HCT116 (cell line): ENCODE measurements around the gene SEPTIN8.

Experiments used
- EZH2phosphoT487 ChIP-seq: fragments of 200-600 bp; IDR thresholded peaks from 2 replicates; pipeline ENCODE4 v1.6.1; 2018; ENCODE audit warnings: antibody characterized with exemption, borderline replicate concordance
- POLR2A ChIP-seq: IDR thresholded peaks from 2 replicates; pipeline ENCODE4 v1.7.0; 2011; ENCODE audit warnings: borderline replicate concordance; ENCODE audit not compliant: insufficient read depth, insufficient read length; ENCODE audit errors: extremely low read depth
- POLR2AphosphoS5 ChIP-seq: IDR thresholded peaks from 2 replicates; pipeline ENCODE4 v1.6.1; 2011; ENCODE audit warnings: mild to moderate bottlenecking, low read depth, low read length, moderate library complexity
- RAD21 ChIP-seq: IDR thresholded peaks from 2 replicates; pipeline ENCODE4 v1.6.1; 2012; ENCODE audit warnings: low read depth, mild to moderate bottlenecking
- SIN3A ChIP-seq: IDR thresholded peaks from 2 replicates; pipeline ENCODE4 v1.6.1; 2012; ENCODE audit warnings: low read depth
- SP1 ChIP-seq: IDR thresholded peaks from 2 replicates; pipeline ENCODE4 v1.6.1; 2012; ENCODE audit warnings: low read depth
- ZFX ChIP-seq: fragments of 450-650 bp; IDR thresholded peaks from 2 replicates; pipeline ENCODE4 v1.6.1; 2017
- ZNF274 ChIP-seq: fragments of 200-500 bp; sonication (Bioruptor generic); IDR thresholded peaks from 2 replicates; pipeline ENCODE4 v1.6.1; 2014; ENCODE audit warnings: mild to moderate bottlenecking, low read depth, low read length, inconsistent platforms
- TF ChIP-seq, protein P1 (sequence below), 3 experiments: fragments of 200-600 bp in 1 of 3; sonication (generic) in 1 of 3; IDR thresholded peaks in 2 of 3; conservative IDR thresholded peaks in 1 of 3; 2 replicates each; pipeline ENCODE4 v1.5.1; 2012 to 2017; ENCODE audit warnings: low read depth in 2 of 3, low read length in 2 of 3, antibody characterized with exemption in 1 of 3, borderline replicate concordance in 1 of 3, control low read depth in 1 of 3, mild to moderate bottlenecking in 1 of 3, mixed read lengths in 1 of 3, mixed run types in 1 of 3, moderate library complexity in 1 of 3; ENCODE audit not compliant: insufficient read depth in 1 of 3
- TF ChIP-seq, protein P2 (sequence below): IDR thresholded peaks from 2 replicates; pipeline ENCODE4 v1.6.1; 2012

DNA sequence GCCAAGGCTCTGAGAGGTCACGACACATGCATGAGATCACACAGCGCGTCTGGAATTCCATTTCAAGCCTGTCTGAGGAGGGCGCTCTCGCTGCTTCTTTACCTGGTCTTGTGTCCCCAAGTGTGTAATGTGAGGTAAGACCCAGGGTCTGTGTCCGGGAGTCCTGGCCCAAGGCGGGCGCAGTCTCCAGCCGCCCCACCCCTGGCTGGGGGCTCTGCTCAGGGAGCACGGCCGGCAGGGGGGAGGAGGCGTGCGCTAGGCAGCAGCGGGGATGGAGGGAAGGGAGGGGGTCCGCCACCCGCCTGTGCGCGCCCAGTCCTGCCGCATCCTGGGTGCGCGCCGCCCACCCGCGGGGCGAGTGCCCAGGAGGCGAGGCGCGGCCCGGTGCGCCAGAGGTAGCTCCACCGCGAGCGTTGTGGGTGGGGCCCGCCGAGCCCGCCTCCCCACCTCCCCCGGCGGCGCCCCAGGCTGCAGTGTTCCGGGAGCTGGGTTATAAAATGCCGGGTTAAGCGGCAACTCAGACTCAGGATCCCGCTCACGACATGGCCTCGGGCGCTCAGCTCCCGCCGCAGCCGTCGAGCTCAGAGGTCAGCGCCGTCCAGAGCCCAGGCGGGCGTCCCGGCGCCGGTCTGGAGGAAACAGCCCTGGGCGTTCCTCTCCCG lies 30.0 kb downstream of the SEPTIN8 start, which contains the start of gene CCNI2:
- TF ChIP-seq, protein P1, sequence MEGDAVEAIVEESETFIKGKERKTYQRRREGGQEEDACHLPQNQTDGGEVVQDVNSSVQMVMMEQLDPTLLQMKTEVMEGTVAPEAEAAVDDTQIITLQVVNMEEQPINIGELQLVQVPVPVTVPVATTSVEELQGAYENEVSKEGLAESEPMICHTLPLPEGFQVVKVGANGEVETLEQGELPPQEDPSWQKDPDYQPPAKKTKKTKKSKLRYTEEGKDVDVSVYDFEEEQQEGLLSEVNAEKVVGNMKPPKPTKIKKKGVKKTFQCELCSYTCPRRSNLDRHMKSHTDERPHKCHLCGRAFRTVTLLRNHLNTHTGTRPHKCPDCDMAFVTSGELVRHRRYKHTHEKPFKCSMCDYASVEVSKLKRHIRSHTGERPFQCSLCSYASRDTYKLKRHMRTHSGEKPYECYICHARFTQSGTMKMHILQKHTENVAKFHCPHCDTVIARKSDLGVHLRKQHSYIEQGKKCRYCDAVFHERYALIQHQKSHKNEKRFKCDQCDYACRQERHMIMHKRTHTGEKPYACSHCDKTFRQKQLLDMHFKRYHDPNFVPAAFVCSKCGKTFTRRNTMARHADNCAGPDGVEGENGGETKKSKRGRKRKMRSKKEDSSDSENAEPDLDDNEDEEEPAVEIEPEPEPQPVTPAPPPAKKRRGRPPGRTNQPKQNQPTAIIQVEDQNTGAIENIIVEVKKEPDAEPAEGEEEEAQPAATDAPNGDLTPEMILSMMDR (IDR thresholded peaks at IDR 0.05 in 2 of 3, conservative IDR thresholded peaks at IDR 0.05 in 1 of 3; ENCODE audit: borderline replicate concordance in 1 of 3, insufficient read depth in 1 of 3, low read depth in 2 of 3, low read length in 2 of 3) = peak; percentile 40 to 60 (median 53); a peak in 5 of 6 replicates
- peak; percentile 26; the same call in 1 of the 2 replicates for TF ChIP-seq POLR2AphosphoS5
- TF ChIP-seq POLR2A = no peak
- no peak for TF ChIP-seq EZH2phosphoT487
- TF ChIP-seq ZNF274 = no peak
- TF ChIP-seq SIN3A = no peak
- no peak for TF ChIP-seq SP1
- TF ChIP-seq RAD21 = peak; percentile 55
- TF ChIP-seq, protein P2, sequence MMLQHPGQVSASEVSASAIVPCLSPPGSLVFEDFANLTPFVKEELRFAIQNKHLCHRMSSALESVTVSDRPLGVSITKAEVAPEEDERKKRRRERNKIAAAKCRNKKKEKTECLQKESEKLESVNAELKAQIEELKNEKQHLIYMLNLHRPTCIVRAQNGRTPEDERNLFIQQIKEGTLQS = no peak
- TF ChIP-seq ZFX = no peak
